Stimulated activated CD4-positive, alpha-beta T cell treated with anti-CD3 and anti-CD28 coated beads, Interleukin-2, amount 100 ng/mL, for 24 hours (primary cell): ENCODE measurements around the gene KNDC1.
"Not testable (repeated sequence)": the region's sequence is repeated elsewhere in the genome, so short reads cannot be mapped to it uniquely, and the experiment has no call there.

Source experiments
- DNase-seq, 2 donors: peaks; one replicate each; pipeline ENCODE4 v3.0.0-alpha.2; 2020

The KNDC1 gene

GRCh38 chr10:133125901-133126300, 34.1 kb upstream of the KNDC1 start:
- no peak for DNase-seq

- DNase-seq: no peak
Observed at GRCh38 chr10:133126431-133127290, 33.4 kb upstream of the KNDC1 start.

- DNase-seq: peak; percentile 43 to 60
Observed at GRCh38 chr10:133127291-133128125, 32.5 kb upstream of the KNDC1 start.

GRCh38 chr10:133128126-133129070, 31.6 kb upstream of the KNDC1 start:
- no peak for DNase-seq

GRCh38 chr10:133129071-133129858, 30.8 kb upstream of the KNDC1 start:
- no peak for DNase-seq

GRCh38 chr10:133129859-133130495, 30.0 kb upstream of the KNDC1 start:
- DNase-seq: no peak

GRCh38 chr10:133130602-133131001, 29.4 kb upstream of the KNDC1 start:
- no peak for DNase-seq

GRCh38 chr10:133131053-133131452, 29.0 kb upstream of the KNDC1 start:
- DNase-seq: no peak

- no peak for DNase-seq
Observed at GRCh38 chr10:133131734-133132472, 28.1 kb upstream of the KNDC1 start.

- no peak for DNase-seq
Observed at GRCh38 chr10:133132473-133133291, 27.3 kb upstream of the KNDC1 start.

GRCh38 chr10:133133471-133134231, 26.4 kb upstream of the KNDC1 start:
- DNase-seq: no peak

- no peak for DNase-seq
Observed at GRCh38 chr10:133134411-133135115, 25.5 kb upstream of the KNDC1 start.

GRCh38 chr10:133135116-133135465, 24.9 kb upstream of the KNDC1 start:
- no peak for DNase-seq

- DNase-seq: not testable (repeated sequence)
Observed at GRCh38 chr10:133137486-133138145, 22.4 kb upstream of the KNDC1 start.

GRCh38 chr10:133139551-133140065, 20.4 kb upstream of the KNDC1 start:
- no peak for DNase-seq

- no peak for DNase-seq
Observed at GRCh38 chr10:133140417-133141143, 19.4 kb upstream of the KNDC1 start.
